GM12875 (cell line): ENCODE measurements around the gene DSCAM.

Source experiments
- H3K4me3 ChIP-seq: one replicate; pipeline ENCODE4 v1.5.1; 2011; ENCODE audit warnings: low read depth, low read length, control low read depth
- CTCF ChIP-seq: IDR thresholded peaks from 2 replicates; pipeline ENCODE4 v1.5.1; 2011; ENCODE audit warnings: low read depth, mild to moderate bottlenecking, control low read depth, inconsistent platforms, low read length, moderate library complexity, borderline replicate concordance; ENCODE audit not compliant: insufficient read depth

Gene DSCAM

GRCh38 chr21:40115775-40116174, 731.2 kb downstream of the DSCAM start:
- no peak for TF ChIP-seq CTCF
- no peak overlapping the region for H3K4me3 ChIP-seq

- H3K4me3 ChIP-seq, result no peak overlapping the region
- TF ChIP-seq CTCF, result no peak
Observed at GRCh38 chr21:40102682-40103081, 744.3 kb downstream of the DSCAM start.

- TF ChIP-seq CTCF, result no peak
- no peak overlapping the region for H3K4me3 ChIP-seq
Observed at GRCh38 chr21:40099809-40100208, 747.1 kb downstream of the DSCAM start.

GRCh38 chr21:40095477-40095876, 751.5 kb downstream of the DSCAM start:
- no peak for TF ChIP-seq CTCF
- no peak overlapping the region for H3K4me3 ChIP-seq

GRCh38 chr21:40080385-40080784, 766.6 kb downstream of the DSCAM start:
- no peak for TF ChIP-seq CTCF
- no peak overlapping the region for H3K4me3 ChIP-seq

- H3K4me3 ChIP-seq, result no peak overlapping the region
- no peak for TF ChIP-seq CTCF
Observed at GRCh38 chr21:40074710-40075109, 772.2 kb downstream of the DSCAM start.

GRCh38 chr21:40074198-40074597, 772.8 kb downstream of the DSCAM start:
- no peak for TF ChIP-seq CTCF

More at GRCh38 chr21:40074198-40074597, 772.8 kb downstream of the DSCAM start:
- H3K4me3 ChIP-seq, result no peak overlapping the region
